ENCODE data around the gene CD300LD. TPM values are rescaled to one million over a fixed set of nuclear protein-coding genes. Genes with fewer than 3 reads are reported as not detected.

The CD300LD gene
- total RNA-seq, 4 donors from 2014 or later: not detected

DNA sequence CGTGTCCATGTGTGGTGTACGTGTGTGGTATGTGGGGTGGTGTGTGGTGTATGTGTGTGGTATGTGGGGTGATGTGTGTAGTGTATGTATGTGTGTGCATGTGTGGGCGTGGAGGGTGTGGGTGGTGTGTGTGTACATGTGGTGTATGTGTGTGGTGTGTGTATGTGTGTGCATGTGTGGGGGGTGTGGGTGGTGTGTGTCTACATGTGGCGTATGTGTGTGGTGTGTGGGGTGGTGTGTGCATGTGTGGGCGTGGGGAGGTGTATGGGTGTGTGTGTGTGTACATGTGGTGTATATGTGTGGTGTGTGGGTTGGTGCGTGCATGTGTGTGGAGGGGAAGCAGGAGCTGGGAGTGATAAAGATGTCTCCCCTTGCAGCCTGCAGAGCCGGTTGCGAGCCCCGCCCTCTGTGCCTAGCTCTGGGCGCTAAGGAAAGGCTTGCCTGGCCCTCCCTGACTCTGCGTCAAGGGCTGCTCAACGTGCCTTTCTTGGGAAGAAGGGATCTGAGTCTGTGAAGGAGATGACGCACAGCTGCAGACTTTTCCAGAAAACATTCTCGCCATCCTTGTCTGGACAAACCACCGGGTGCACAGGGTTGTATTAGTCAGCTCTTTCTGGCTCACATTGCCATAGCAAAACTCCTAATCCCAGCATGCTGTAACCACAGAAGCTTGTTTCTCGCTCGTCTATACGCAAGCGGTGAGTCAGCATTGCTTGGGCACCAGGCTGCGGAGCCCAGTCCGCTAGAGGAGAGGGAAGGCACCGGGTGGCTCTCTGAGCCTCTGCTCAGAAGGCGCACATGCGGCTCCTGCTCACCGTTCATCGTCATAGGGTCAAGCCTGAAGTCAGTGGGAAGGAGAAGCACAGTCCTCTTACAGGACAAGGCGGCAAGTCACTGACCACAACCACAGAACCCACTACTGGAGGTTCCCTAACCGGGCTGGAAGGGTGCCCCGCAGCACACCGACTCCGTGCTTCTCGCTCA is 22.8 kb downstream of the CD300LD start:
- no peak for DNase-seq (ENCODE audit: extremely low spot score)
- TF ChIP-seq, protein P1, sequence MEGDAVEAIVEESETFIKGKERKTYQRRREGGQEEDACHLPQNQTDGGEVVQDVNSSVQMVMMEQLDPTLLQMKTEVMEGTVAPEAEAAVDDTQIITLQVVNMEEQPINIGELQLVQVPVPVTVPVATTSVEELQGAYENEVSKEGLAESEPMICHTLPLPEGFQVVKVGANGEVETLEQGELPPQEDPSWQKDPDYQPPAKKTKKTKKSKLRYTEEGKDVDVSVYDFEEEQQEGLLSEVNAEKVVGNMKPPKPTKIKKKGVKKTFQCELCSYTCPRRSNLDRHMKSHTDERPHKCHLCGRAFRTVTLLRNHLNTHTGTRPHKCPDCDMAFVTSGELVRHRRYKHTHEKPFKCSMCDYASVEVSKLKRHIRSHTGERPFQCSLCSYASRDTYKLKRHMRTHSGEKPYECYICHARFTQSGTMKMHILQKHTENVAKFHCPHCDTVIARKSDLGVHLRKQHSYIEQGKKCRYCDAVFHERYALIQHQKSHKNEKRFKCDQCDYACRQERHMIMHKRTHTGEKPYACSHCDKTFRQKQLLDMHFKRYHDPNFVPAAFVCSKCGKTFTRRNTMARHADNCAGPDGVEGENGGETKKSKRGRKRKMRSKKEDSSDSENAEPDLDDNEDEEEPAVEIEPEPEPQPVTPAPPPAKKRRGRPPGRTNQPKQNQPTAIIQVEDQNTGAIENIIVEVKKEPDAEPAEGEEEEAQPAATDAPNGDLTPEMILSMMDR (IDR thresholded peaks at IDR 0.05): no peak
- TF ChIP-seq POLR2AphosphoS5 (IDR thresholded peaks at IDR 0.05): no peak
- H3K4me3 ChIP-seq: no peak overlapping the region
- WGBS: 74% methylated on average over 26 of the region's 32 CpGs
- no peaks in the 10 kb centered on the region for H3K36me3 ChIP-seq
- H3K4me1 ChIP-seq: no peaks in the 10 kb centered on the region
- peaks cover 0 to 48% (median 0%) of the 10 kb centered on the region in 4 donors for H3K27me3 ChIP-seq
- H3K9me3 ChIP-seq: no peaks in the 10 kb centered on the region
- no peak overlapping the region for H3K27ac ChIP-seq (replicated peaks in 1 of 4)
- intact Hi-C loops (cut with DNase I): no loop called here

GRCh38 chr17:74568106-74568873 is 23.8 kb downstream of the CD300LD start:
- WGBS: 57% methylated on average over 4 of the region's 4 CpGs
- no peaks in the 10 kb centered on the region for H3K4me1 ChIP-seq
- no peak for TF ChIP-seq EP300 (IDR thresholded peaks at IDR 0.05)
- TF ChIP-seq POLR2A (IDR thresholded peaks at IDR 0.05; ENCODE audit: low read depth): no peak
- TF ChIP-seq, protein P1 (IDR thresholded peaks at IDR 0.05): no peak
- H3K27me3 ChIP-seq: peaks cover 0 to 48% (median 0%) of the 10 kb centered on the region in 4 donors
- H3K9me3 ChIP-seq: no peaks in the 10 kb centered on the region
- H3K36me3 ChIP-seq: no peaks in the 10 kb centered on the region
- no peak for DNase-seq (ENCODE audit: extremely low spot score)
- H3K4me3 ChIP-seq: no peak overlapping the region
- H3K27ac ChIP-seq (replicated peaks in 1 of 4): no peak overlapping the region
- intact Hi-C loops (cut with DNase I): no loop called here

GRCh38 chr17:74567397-74567796 is 24.7 kb downstream of the CD300LD start, which contains the start of gene CD300H:
Gene CD300H (minus strand): TSS chr17:74567509.
- WGBS: 76% methylated on average over 1 of the region's 2 CpGs
- peaks cover 0 to 44% (median 0%) of the 10 kb centered on the region in 4 donors for H3K27me3 ChIP-seq
- no peaks in the 10 kb centered on the region for H3K9me3 ChIP-seq
- no peak within 1 kb of the TSS for H3K27ac ChIP-seq (replicated peaks in 1 of 4)
- no peak within 1 kb of the TSS for H3K4me3 ChIP-seq
- H3K36me3 ChIP-seq: no peaks in the 10 kb centered on the region
- no peaks in the 10 kb centered on the region for H3K4me1 ChIP-seq
- TF ChIP-seq POLR2A (IDR thresholded peaks at IDR 0.05; ENCODE audit: low read depth) (no peak), EP300 (IDR thresholded peaks at IDR 0.05) (no peak), POLR2AphosphoS5 (IDR thresholded peaks at IDR 0.05) (no peak)
- TF ChIP-seq, protein P1 (IDR thresholded peaks at IDR 0.05): no peak
- intact Hi-C loops (cut with DNase I): no loop called here
- DNase-seq (ENCODE audit: extremely low spot score): no peak

DNA sequence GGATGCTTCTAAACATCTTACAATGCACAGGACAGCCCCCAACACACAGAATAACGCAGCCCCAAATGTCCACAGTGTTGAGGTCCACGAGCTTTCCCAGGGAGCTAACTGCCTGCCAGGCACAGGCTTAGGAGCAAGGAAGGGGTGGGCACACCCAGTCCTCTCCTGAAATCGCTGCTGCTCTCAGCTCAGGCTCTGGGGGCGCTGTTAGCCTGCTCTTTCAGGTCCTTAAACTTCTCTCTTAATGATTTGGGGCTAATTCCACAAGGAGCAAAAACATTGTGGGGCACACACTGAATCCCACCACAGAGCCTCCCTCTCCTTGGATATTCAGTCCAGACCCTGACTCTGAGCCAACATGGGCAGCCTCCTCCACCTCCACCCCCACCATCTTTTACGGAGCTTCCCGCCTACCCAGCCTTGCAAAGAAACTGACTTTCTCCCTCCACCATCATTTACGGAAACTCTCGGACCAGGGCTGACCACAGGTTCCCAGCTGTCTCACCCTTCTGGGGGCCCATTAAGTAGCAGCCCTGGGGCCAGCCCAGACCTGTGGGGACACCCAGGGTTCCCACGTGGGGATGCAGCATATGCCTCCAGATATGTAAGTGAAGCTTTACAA is 25.8 kb downstream of the CD300LD start:
- Histone ChIP-seq H3K4me3 (no peak overlapping the region), H3K36me3 (no peaks in the 10 kb centered on the region), H3K27ac (replicated peaks in 1 of 4) (no peak overlapping the region), H3K4me1 (no peaks in the 10 kb centered on the region), H3K27me3 (peaks cover 0 to 44% (median 0%) of the 10 kb centered on the region in 4 donors), H3K9me3 (no peaks in the 10 kb centered on the region)
- intact Hi-C loops (cut with DNase I): no loop called here
- 42% methylated on average over 8 of the region's 9 CpGs for WGBS
- TF ChIP-seq EP300 (IDR thresholded peaks at IDR 0.05): no peak
- TF ChIP-seq, protein P1 (IDR thresholded peaks at IDR 0.05): peak in 2 of 3 experiments; percentile 28 to 48
- DNase-seq (ENCODE audit: extremely low spot score): no peak
